Endodermal cell (in vitro differentiated cells): ENCODE results near the gene ALDH1A1. TPM values are rescaled to one million over a fixed set of nuclear protein-coding genes. Genes with fewer than 3 reads are reported as not detected.

Experiments
- DNase-seq: peaks from one replicate; pipeline ENCODE4 v3.0.0-alpha.2; 2017
- H3K27ac ChIP-seq: 2 replicates; pipeline ENCODE4 v1.5.1; 2013; ENCODE audit warnings: mild to moderate bottlenecking, low read depth, low read length, moderate library complexity
- H3K27me3 ChIP-seq: 2 replicates; pipeline ENCODE4 v1.6.1; 2013; ENCODE audit warnings: mild to moderate bottlenecking, low read length, moderate library complexity; ENCODE audit not compliant: insufficient read depth, control insufficient read depth, poor library complexity, severe bottlenecking
- H3K36me3 ChIP-seq: 2 replicates; pipeline ENCODE4 v1.7.0; 2013; ENCODE audit warnings: mild to moderate bottlenecking, low read length, moderate library complexity; ENCODE audit not compliant: control insufficient read depth, insufficient read depth
- H3K4me1 ChIP-seq: one replicate; pipeline ENCODE4 v1.7.0; 2013; ENCODE audit warnings: low read length; ENCODE audit not compliant: control insufficient read depth, insufficient read depth
- H3K4me3 ChIP-seq: 2 replicates; pipeline ENCODE4 v1.5.1; 2013; ENCODE audit warnings: mild to moderate bottlenecking, low read length, moderate library complexity
- H3K9ac ChIP-seq: 2 replicates; pipeline ENCODE4 v1.6.1; 2013; ENCODE audit warnings: mild to moderate bottlenecking, low read length, moderate library complexity; ENCODE audit not compliant: poor library complexity, severe bottlenecking; ENCODE audit errors: extremely low read depth
- H3K9me3 ChIP-seq: 2 replicates; pipeline ENCODE4 v1.6.1; 2013; ENCODE audit warnings: mild to moderate bottlenecking, low read length, moderate library complexity; ENCODE audit not compliant: control insufficient read depth
- H3K27ac Mint-ChIP-seq: 2 replicates; pipeline ENCODE4 v1.8.0; 2020; ENCODE audit warnings: mixed read lengths
- H3K27me3 Mint-ChIP-seq: 2 replicates; pipeline ENCODE4 v1.8.0; 2021; ENCODE audit warnings: mild to moderate bottlenecking, mixed read lengths; ENCODE audit not compliant: insufficient read depth
- H3K36me3 Mint-ChIP-seq: 2 replicates; pipeline ENCODE4 v1.8.0; 2020; ENCODE audit warnings: low read depth, mixed read lengths
- H3K4me1 Mint-ChIP-seq: 2 replicates; pipeline ENCODE4 v1.8.0; 2020; ENCODE audit warnings: mixed read lengths
- H3K4me3 Mint-ChIP-seq: 2 replicates; pipeline ENCODE4 v1.8.0; 2020; ENCODE audit warnings: mild to moderate bottlenecking, moderate library complexity, mixed read lengths
- H3K9me3 Mint-ChIP-seq: 2 replicates; pipeline ENCODE4 v1.8.0; 2020; ENCODE audit warnings: mild to moderate bottlenecking, mixed read lengths
- WGBS, 2 experiments: methylation state at CpG; one replicate each; pipeline versions ENCODE4 v1.1.5 to v1.1.7; 2013; ENCODE audit warnings: missing lambda C conversion rate in 2 of 2, mixed read lengths in 1 of 2; ENCODE audit not compliant: insufficient coverage in 1 of 2, insufficient read length in 1 of 2; 5-methylcytosine and 5-hydroxymethylcytosine counted together
- long read RNA-seq, 4 experiments: library from polyadenylated mRNA in 2 of 4; library from RNA in 1 of 4; library from capped mRNA in 1 of 4; stranded (forward) in 3 of 4; unstranded in 1 of 4; transcript quantifications; one replicate each; pipeline ENCODE4 v2.0.0, GENCODE V29; 2020 to 2021; ENCODE audit warnings: inconsistent platforms in 1 of 4
- polyA plus RNA-seq, 2 experiments: library from polyadenylated mRNA; stranded (reverse); fragments of 50-300 nt; gene quantifications; one replicate each; pipeline ENCODE4 v1.2.3, GENCODE V29; 2013
- total RNA-seq, 2 donors: library from RNA; stranded (reverse); fragmentation: NEBNext Ultra II Directional in 1 of 2; extraction: Animal tissue kit (Norgen Biotek cat#: 25700) in 1 of 2; gene quantifications; 2 replicates in 1 of 2; 3 replicates in 1 of 2; pipeline ENCODE4 v1.2.1, GENCODE V29; 2021
- TF ChIP-seq, protein P1 (sequence below): fragments of 200-600 bp; sonication (generic); conservative IDR thresholded peaks from 2 replicates; pipeline ENCODE4 v1.5.0; 2021; ENCODE audit warnings: antibody characterized with exemption, mild to moderate bottlenecking

Gene ALDH1A1
- 1 to 10 TPM; 3.5 to 4.6 TPM for total RNA-seq
- 1.8 TPM for polyA plus RNA-seq (2013, experiment 1 of 2)
- polyA plus RNA-seq (2013, experiment 2 of 2) = 1.2 TPM
- long read RNA-seq, experiment 1 = 0 reads
- long read RNA-seq, experiment 2, partial matches to known transcripts = 0 of 2 reads
- long read RNA-seq, experiment 2, other reads (novel, unspliced or antisense) = 0 of 2 reads
- long read RNA-seq, experiment 3, transcript ALDH1A1-201 (13 exons, 2,107 nt) = major isoform, 40 of 40 reads
- long read RNA-seq, experiment 3, partial matches to known transcripts = 0 of 40 reads
- long read RNA-seq, experiment 3, other reads (novel, unspliced or antisense) = 0 of 40 reads
- long read RNA-seq, experiment 4, partial matches to known transcripts = 1 of 4 reads
- long read RNA-seq, experiment 4, other reads (novel, unspliced or antisense) = 0 of 4 reads

DNA sequence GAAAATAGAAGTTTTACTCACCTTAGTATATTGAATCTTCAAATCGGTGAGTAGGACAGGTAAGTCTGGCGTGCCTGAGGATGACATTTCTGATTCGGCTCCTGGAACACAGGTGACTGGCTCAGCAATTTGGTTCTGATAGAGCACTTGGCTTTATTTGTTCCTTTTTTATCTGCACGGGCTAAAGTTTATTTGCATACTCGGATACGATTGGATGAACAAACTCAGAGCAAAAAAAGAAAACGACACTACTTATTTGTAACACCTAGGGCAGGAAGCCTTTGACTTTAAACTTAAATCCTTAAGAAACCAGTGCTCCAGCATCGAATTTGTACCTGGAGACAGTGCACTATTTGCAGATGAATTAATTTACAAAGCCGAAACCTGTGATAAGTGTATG, at the start of gene ALDH1A1:
Gene ALDH1A1, minus strand, starts transcription at position 140 of the 400 bp plus-strand sequence. Its CDS starts 53 bp downstream, at position 87.
- Mint-ChIP-seq H3K36me3 (no peaks in the 10 kb centered on the region), H3K9me3 (peaks cover 3% of the 10 kb centered on the region), H3K4me1 (peaks cover 36% of the 10 kb centered on the region), H3K27ac (peak within 1 kb of the TSS; percentile 75), H3K4me3 (no peak within 1 kb of the TSS), H3K27me3 (peaks cover 5% of the 10 kb centered on the region)
- DNase-seq = no peak
- TF ChIP-seq, protein P1, sequence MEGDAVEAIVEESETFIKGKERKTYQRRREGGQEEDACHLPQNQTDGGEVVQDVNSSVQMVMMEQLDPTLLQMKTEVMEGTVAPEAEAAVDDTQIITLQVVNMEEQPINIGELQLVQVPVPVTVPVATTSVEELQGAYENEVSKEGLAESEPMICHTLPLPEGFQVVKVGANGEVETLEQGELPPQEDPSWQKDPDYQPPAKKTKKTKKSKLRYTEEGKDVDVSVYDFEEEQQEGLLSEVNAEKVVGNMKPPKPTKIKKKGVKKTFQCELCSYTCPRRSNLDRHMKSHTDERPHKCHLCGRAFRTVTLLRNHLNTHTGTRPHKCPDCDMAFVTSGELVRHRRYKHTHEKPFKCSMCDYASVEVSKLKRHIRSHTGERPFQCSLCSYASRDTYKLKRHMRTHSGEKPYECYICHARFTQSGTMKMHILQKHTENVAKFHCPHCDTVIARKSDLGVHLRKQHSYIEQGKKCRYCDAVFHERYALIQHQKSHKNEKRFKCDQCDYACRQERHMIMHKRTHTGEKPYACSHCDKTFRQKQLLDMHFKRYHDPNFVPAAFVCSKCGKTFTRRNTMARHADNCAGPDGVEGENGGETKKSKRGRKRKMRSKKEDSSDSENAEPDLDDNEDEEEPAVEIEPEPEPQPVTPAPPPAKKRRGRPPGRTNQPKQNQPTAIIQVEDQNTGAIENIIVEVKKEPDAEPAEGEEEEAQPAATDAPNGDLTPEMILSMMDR = no peak
- Histone ChIP-seq H3K36me3 (no peaks in the 10 kb centered on the region), H3K27me3 (peaks cover 16% of the 10 kb centered on the region), H3K4me3 (no peak within 1 kb of the TSS), H3K27ac (no peak within 1 kb of the TSS), H3K9ac (no peak within 1 kb of the TSS), H3K4me1 (peaks cover 11% of the 10 kb centered on the region), H3K9me3 (peaks cover 1% of the 10 kb centered on the region)
- 65 to 73% methylated on average over 9 of the region's 9 CpGs for WGBS, 2 experiments

DNA sequence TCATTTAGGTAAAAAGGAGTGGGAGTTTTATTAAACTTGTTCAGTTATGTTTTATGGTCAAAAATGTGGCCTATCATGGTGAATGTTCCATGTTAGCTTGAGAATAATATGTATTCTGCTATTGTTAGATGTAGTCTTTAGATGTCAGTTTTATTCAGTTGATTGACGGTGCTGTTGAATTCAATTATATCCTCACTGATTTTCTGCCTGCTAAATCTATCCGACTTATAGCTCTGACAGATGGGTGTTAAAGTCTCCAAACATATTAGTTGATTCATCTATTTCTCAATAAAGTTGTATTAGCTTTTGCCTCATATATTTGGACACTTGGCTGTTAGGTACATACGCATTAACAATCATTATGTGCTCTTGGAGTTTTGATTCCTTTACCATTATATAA, 49.0 kb upstream of the ALDH1A1 start:
- Mint-ChIP-seq H3K27ac (no peak overlapping the region), H3K4me3 (no peak overlapping the region), H3K9me3 (no peaks in the 10 kb centered on the region), H3K4me1 (peaks cover 9% of the 10 kb centered on the region), H3K27me3 (peaks cover 6% of the 10 kb centered on the region), H3K36me3 (no peaks in the 10 kb centered on the region)
- no peak overlapping the region for H3K27ac ChIP-seq
- no peak overlapping the region for H3K4me3 ChIP-seq
- H3K9ac ChIP-seq = no peak overlapping the region
- no peaks in the 10 kb centered on the region for H3K36me3 ChIP-seq
- H3K27me3 ChIP-seq = peaks cover 2% of the 10 kb centered on the region
- TF ChIP-seq, protein P1 = no peak
- no peak for DNase-seq
- no peaks in the 10 kb centered on the region for H3K9me3 ChIP-seq
- WGBS, 2 experiments = 93% methylated on average over 3 of the region's 3 CpGs; no CpG with 5 or more reads in 1 of the 2 experiments
- peaks cover 4% of the 10 kb centered on the region for H3K4me1 ChIP-seq

GRCh38 chr9:72998363-72998762, 45.5 kb upstream of the ALDH1A1 start:
- H3K36me3 ChIP-seq = no peaks in the 10 kb centered on the region
- H3K4me3 Mint-ChIP-seq = no peak overlapping the region
- no peak overlapping the region for H3K27ac Mint-ChIP-seq
- H3K9me3 Mint-ChIP-seq = no peaks in the 10 kb centered on the region
- DNase-seq = no peak
- H3K4me1 Mint-ChIP-seq = peaks cover 12% of the 10 kb centered on the region
- 90% methylated on average over 4 of the region's 4 CpGs; no CpG with 5 or more reads in 1 of the 2 experiments for WGBS, 2 experiments
- H3K27me3 ChIP-seq = peaks cover 21% of the 10 kb centered on the region
- H3K9me3 ChIP-seq = no peaks in the 10 kb centered on the region
- TF ChIP-seq, protein P1 = no peak
- no peak overlapping the region for H3K9ac ChIP-seq
- H3K27ac ChIP-seq = no peak overlapping the region
- peaks cover 4% of the 10 kb centered on the region for H3K4me1 ChIP-seq
- H3K4me3 ChIP-seq = no peak overlapping the region
- peaks cover 28% of the 10 kb centered on the region for H3K27me3 Mint-ChIP-seq
- no peaks in the 10 kb centered on the region for H3K36me3 Mint-ChIP-seq
